Endothelial cell of umbilical vein (primary cell): ENCODE data around the gene MCC. TPM values are rescaled to one million over a fixed set of nuclear protein-coding genes. Genes with fewer than 3 reads are reported as not detected.

Experiments used
- BruUV-seq: library from RNA; stranded (reverse); fragments of 400-500 nt; replicated peaks from 2 replicates; lab custom pipeline; 2021; lab: Mats Ljungman, UMichigan
- CTCF ChIA-PET: fragments of 300-600, 350-600 bp; sonication (Branson Sonifier 250); formaldehyde crosslinking; loops from one replicate; lab custom pipeline; 2021; ENCODE audit warnings: antibody characterized with exemption, inconsistent platforms; lab: Charles Lee
- POLR2A ChIA-PET: fragments of 300-600, 350-600 bp; sonication (Branson Sonifier 250); formaldehyde crosslinking; loops from one replicate; lab custom pipeline; 2021; ENCODE audit warnings: antibody characterized with exemption, inconsistent platforms; lab: Charles Lee
- DNase-seq: peaks from one replicate; pipeline ENCODE4 v3.0.0-alpha.2; 2011; ENCODE audit warnings: low read depth, low spot score
- FAIRE-seq: peaks from 2 replicates; lab custom pipeline; 2011; peaks lifted over from hg19 to GRCh38; lab: Jason Lieb, UNC
- H2AFZ ChIP-seq: 2 replicates; pipeline ENCODE4 v1.6.0; 2012; ENCODE audit warnings: low read depth, low read length, control low read depth, inconsistent platforms
- H3K27ac ChIP-seq: 2 replicates; pipeline ENCODE4 v1.5.1; 2011; ENCODE audit warnings: low read depth, mild to moderate bottlenecking, control low read depth, low read length, moderate library complexity; ENCODE audit not compliant: insufficient read depth
- H3K27me3 ChIP-seq, 2 experiments: 2 replicates each; pipeline versions ENCODE4 v1.6.0 to v1.6.1; 2011; ENCODE audit warnings: low read length in 2 of 2, mixed read lengths in 1 of 2; ENCODE audit not compliant: control insufficient read depth in 2 of 2, insufficient read depth in 2 of 2
- H3K36me3 ChIP-seq, 2 experiments: 2 replicates in 1 of 2; 3 replicates in 1 of 2; pipeline ENCODE4 v1.5.1; 2011; ENCODE audit warnings: low read length in 2 of 2, mild to moderate bottlenecking in 1 of 2, moderate library complexity in 1 of 2; ENCODE audit not compliant: control insufficient read depth in 2 of 2, insufficient read depth in 2 of 2; ENCODE audit errors: extremely low read depth in 1 of 2
- H3K4me1 ChIP-seq: 3 replicates; pipeline ENCODE4 v1.5.1; 2011; ENCODE audit warnings: mild to moderate bottlenecking, low read length; ENCODE audit not compliant: control insufficient read depth, insufficient read depth; ENCODE audit errors: extremely low read depth
- H3K4me2 ChIP-seq: 2 replicates; pipeline ENCODE4 v1.6.1; 2011; ENCODE audit warnings: low read length, control low read depth, mixed read lengths; ENCODE audit not compliant: insufficient read depth
- H3K4me3 ChIP-seq, 3 experiments: fragments of 200-600 bp in 1 of 3; sonication (generic), shearing (Covaris generic) in 1 of 3; replicated peaks in 1 of 3; 2 replicates each; pipeline ENCODE4 v1.5.1; 2011 to 2016; ENCODE audit warnings: control low read depth in 3 of 3, low read length in 3 of 3, mild to moderate bottlenecking in 2 of 3, inconsistent platforms in 1 of 3, low read depth in 1 of 3, moderate library complexity in 1 of 3; ENCODE audit not compliant: insufficient read depth in 1 of 3
- H3K79me2 ChIP-seq: 2 replicates; pipeline ENCODE4 v1.6.0; 2012; ENCODE audit warnings: low read length, inconsistent platforms; ENCODE audit not compliant: control insufficient read depth, insufficient read depth
- H3K9ac ChIP-seq: replicated peaks from 2 replicates; pipeline ENCODE3; 2011; ENCODE audit warnings: low read length, control low read depth; ENCODE audit not compliant: insufficient read depth; ENCODE audit errors: extremely low read depth
- H3K9me1 ChIP-seq: replicated peaks from 3 replicates; pipeline ENCODE4 v1.6.0; 2011; ENCODE audit warnings: mild to moderate bottlenecking, low read length; ENCODE audit not compliant: control insufficient read depth, insufficient read depth; ENCODE audit errors: extremely low read depth
- H3K9me3 ChIP-seq: replicated peaks from 2 replicates; pipeline ENCODE4 v1.5.1; 2012; ENCODE audit warnings: low read length, inconsistent platforms; ENCODE audit not compliant: control insufficient read depth, insufficient read depth
- H4K20me1 ChIP-seq: replicated peaks from 2 replicates; pipeline ENCODE3; 2011; ENCODE audit warnings: mild to moderate bottlenecking, low read length; ENCODE audit not compliant: control insufficient read depth, insufficient read depth; ENCODE audit errors: extremely low read depth
- CTCF ChIP-seq, 2 donors: IDR thresholded peaks; 1 replicate in 1 of 2; 2 replicates in 1 of 2; pipeline ENCODE4 v1.5.1; 2011; ENCODE audit warnings: low read length in 2 of 2, mild to moderate bottlenecking in 2 of 2, moderate library complexity in 2 of 2, control low read depth in 1 of 2, inconsistent platforms in 1 of 2, low read depth in 1 of 2; ENCODE audit not compliant: insufficient read depth in 1 of 2; ENCODE audit errors: extremely low read depth in 1 of 2
- EZH2 ChIP-seq: IDR thresholded peaks from 2 replicates; pipeline ENCODE4 v1.6.1; 2012; ENCODE audit warnings: borderline replicate concordance, low read depth, mild to moderate bottlenecking, moderate library complexity, low read length, inconsistent platforms; ENCODE audit not compliant: severe bottlenecking
- FOS ChIP-seq: IDR thresholded peaks from 2 replicates; pipeline ENCODE4 v1.6.1; 2011; ENCODE audit warnings: mild to moderate bottlenecking, low read length, moderate library complexity, borderline replicate concordance; ENCODE audit not compliant: insufficient read depth
- GATA2 ChIP-seq: IDR thresholded peaks from 2 replicates; pipeline ENCODE4 v1.7.0; 2011; ENCODE audit warnings: low read depth, mild to moderate bottlenecking, moderate library complexity, mixed read lengths, low read length; ENCODE audit not compliant: insufficient read length, insufficient read depth
- JUN ChIP-seq: IDR thresholded peaks from 2 replicates; pipeline ENCODE4 v1.6.1; 2011; ENCODE audit warnings: borderline replicate concordance, low read depth; ENCODE audit not compliant: insufficient read length, insufficient read depth
- MYC ChIP-seq: IDR thresholded peaks from one replicate; pipeline ENCODE4 v1.6.1; 2011; ENCODE audit warnings: mild to moderate bottlenecking, low read depth, low read length
- POLR2A ChIP-seq: IDR thresholded peaks from 2 replicates; pipeline ENCODE4 v1.6.1; 2012; ENCODE audit warnings: low read depth, mild to moderate bottlenecking, control low read depth, low read length
- POLR2AphosphoS5 ChIP-seq: IDR thresholded peaks from 2 replicates; pipeline ENCODE4 v1.6.1; 2012; ENCODE audit warnings: low read depth, mild to moderate bottlenecking, control low read depth, low read length, moderate library complexity; ENCODE audit not compliant: insufficient read depth
- dilution Hi-C: fragments of 300-500 bp; cut with MboI; formaldehyde crosslinking; loops from one replicate; pipeline ENCODE4 v1.15.0; 2019; ENCODE audit warnings: low sequenced_read_pairs; ENCODE audit not compliant: extremely low pct_ligation_motif_present
- intact Hi-C: fragments of 100-400 bp; cut with micrococcal nuclease; formaldehyde crosslinking; loops from one replicate; pipeline ENCODE4 v1.10.0; 2022
- polyA plus RNA-seq, 4 experiments: library from polyadenylated mRNA; depleted of rRNA in 3 of 4; stranded (reverse) in 3 of 4; unstranded in 1 of 4; fragments of >200 nt; gene quantifications; 2 replicates each; pipeline versions ENCODE4 v1.2.1 to v1.2.3, GENCODE V29; 2011 to 2012; ENCODE audit warnings: missing spikeins in 1 of 4
- total RNA-seq: library from RNA; stranded (reverse); gene quantifications from 2 replicates; pipeline ENCODE4 v1.2.3, GENCODE V29; 2021
- TF ChIP-seq, protein P1 (sequence below): IDR thresholded peaks from 2 replicates; pipeline ENCODE4 v1.6.1; 2011; ENCODE audit not compliant: insufficient read depth, insufficient read length

MCC gene
- total and polyA plus RNA-seq, 2 donors (not counting 3 experiments of a cell fraction or from before 2014, with no cell fraction given) = 6.9 to 27.5 TPM

DNA sequence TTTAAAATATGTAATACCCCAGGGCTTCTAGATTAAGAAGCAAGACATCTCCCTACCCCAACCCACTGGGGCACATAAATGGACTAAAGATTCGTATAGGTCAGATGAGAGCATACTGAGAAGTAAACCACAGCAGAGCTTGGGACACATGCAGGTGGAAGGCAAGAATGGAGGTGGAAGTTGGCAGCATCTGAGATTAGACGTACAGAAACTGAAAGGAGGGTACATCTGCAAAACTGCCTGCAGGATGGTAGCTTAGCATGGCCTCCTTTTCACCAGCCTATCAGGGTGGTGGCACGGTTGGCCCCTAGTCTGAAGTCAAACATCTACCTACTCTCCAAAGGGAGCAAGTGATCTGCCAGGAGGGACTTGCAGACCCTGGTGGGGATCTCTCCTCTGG is 235.2 kb downstream of the MCC start:
- FAIRE-seq (no peak), DNase-seq (no peak)
- H3K4me3 ChIP-seq = no peak overlapping the region
- ChIA-PET CTCF (interaction anchor here (1.4 kb wide), 1 partner anchor 34 kb away, joined by 3 read pairs; no protein-coding TSS in a partner anchor), POLR2A (no interaction called here)
- H3K36me3 ChIP-seq = no peaks in the 10 kb centered on the region
- no peaks in the 10 kb centered on the region for H4K20me1 ChIP-seq
- H3K27me3 ChIP-seq = no peaks in the 10 kb centered on the region
- dilution Hi-C loops (no loop called here), intact Hi-C loops (no loop called here)
- no TSS peak for BruUV-seq
- H2AFZ ChIP-seq = no peak overlapping the region
- H3K9ac ChIP-seq = no peak overlapping the region
- H3K9me3 ChIP-seq = no peaks in the 10 kb centered on the region
- H3K79me2 ChIP-seq = peaks cover 2% of the 10 kb centered on the region
- H3K4me1 ChIP-seq = peaks cover 27% of the 10 kb centered on the region
- no peak for TF ChIP-seq POLR2AphosphoS5
- TF ChIP-seq EZH2 = no peak
- TF ChIP-seq FOS = no peak
- TF ChIP-seq GATA2 = no peak
- TF ChIP-seq POLR2A = no peak
- no peak for TF ChIP-seq JUN
- TF ChIP-seq MYC = no peak
- TF ChIP-seq, protein P1, sequence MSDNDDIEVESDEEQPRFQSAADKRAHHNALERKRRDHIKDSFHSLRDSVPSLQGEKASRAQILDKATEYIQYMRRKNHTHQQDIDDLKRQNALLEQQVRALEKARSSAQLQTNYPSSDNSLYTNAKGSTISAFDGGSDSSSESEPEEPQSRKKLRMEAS = no peak
- TF ChIP-seq CTCF (IDR thresholded peaks at IDR 0.05; ENCODE audit: extremely low read depth in 1 of 2, insufficient read depth in 1 of 2, low read depth in 1 of 2, low read length in 2 of 2) = no peak
- H3K9me1 ChIP-seq = no peaks in the 10 kb centered on the region
- no peak overlapping the region for H3K27ac ChIP-seq
- H3K4me2 ChIP-seq = no peak overlapping the region
